HepG2 (cell line): ENCODE measurements around the gene SUPT6H. TPM values are rescaled to one million over a fixed set of nuclear protein-coding genes. Genes with fewer than 3 reads are reported as not detected.

Experiments
- ARNT2 ChIP-seq: sonication (generic); formaldehyde crosslinking; IDR thresholded peaks from 2 replicates; pipeline ENCODE4 v1.8.0; 2022; ENCODE audit warnings: mild to moderate bottlenecking, low read depth, missing genetic modification reagents, moderate library complexity
- CEBPZ ChIP-seq: IDR thresholded peaks from 2 replicates; pipeline ENCODE4 v1.6.1; 2012; ENCODE audit warnings: low read length, improper control_type of control experiment
- CENPBD1 ChIP-seq: sonication (generic); formaldehyde crosslinking; IDR thresholded peaks from 2 replicates; pipeline ENCODE4 v1.8.0; 2022; ENCODE audit warnings: missing genetic modification reagents, low read depth, mild to moderate bottlenecking, borderline replicate concordance
- CTCF ChIP-seq: sonication (generic); formaldehyde crosslinking; IDR thresholded peaks from 2 replicates; pipeline ENCODE4 v1.5.0; 2020; ENCODE audit warnings: mild to moderate bottlenecking, missing genetic modification reagents, moderate library complexity
- DMTF1 ChIP-seq: sonication (generic); formaldehyde crosslinking; IDR thresholded peaks from 2 replicates; pipeline ENCODE4 v1.4.0; 2020; ENCODE audit warnings: mild to moderate bottlenecking, missing genetic modification reagents
- GABPA ChIP-seq, 2 experiments: IDR thresholded peaks; 2 replicates each; pipeline ENCODE4 v1.6.1; 2011 to 2016; ENCODE audit warnings: low read depth in 2 of 2, low read length in 1 of 2, missing biosample characterization in 1 of 2, missing genetic modification characterization in 1 of 2
- GTF2F1 ChIP-seq: fragments of 150-350 bp; IDR thresholded peaks from 2 replicates; pipeline ENCODE4 v1.6.1; 2014; ENCODE audit warnings: low read length
- GZF1 ChIP-seq: sonication (generic); formaldehyde crosslinking; IDR thresholded peaks from 2 replicates; pipeline ENCODE4 v1.5.1; 2020; ENCODE audit warnings: mild to moderate bottlenecking, missing genetic modification reagents
- HES4 ChIP-seq: sonication (generic); formaldehyde crosslinking; IDR thresholded peaks from 2 replicates; pipeline ENCODE4 v1.9.0; 2021; ENCODE audit warnings: mild to moderate bottlenecking, missing genetic modification reagents, borderline replicate concordance
- HHEX ChIP-seq: IDR thresholded peaks from 2 replicates; pipeline ENCODE4 v1.6.1; 2016; ENCODE audit warnings: control low read depth
- NCOR1 ChIP-seq: fragments of 200-600 bp; sonication (generic); IDR thresholded peaks from 2 replicates; pipeline ENCODE4 v1.7.0; 2017; ENCODE audit warnings: antibody characterized with exemption, low read length, borderline replicate concordance
- NKX3-1 ChIP-seq: sonication (generic); formaldehyde crosslinking; IDR thresholded peaks from 2 replicates; pipeline ENCODE4 v1.5.0; 2020; ENCODE audit warnings: missing genetic modification reagents
- ZBTB7A ChIP-seq: sonication (generic); formaldehyde crosslinking; IDR thresholded peaks from 2 replicates; pipeline ENCODE4 v1.8.0; 2022; ENCODE audit warnings: mild to moderate bottlenecking, missing genetic modification reagents
- ZFP90 ChIP-seq: sonication (generic); formaldehyde crosslinking; IDR thresholded peaks from 2 replicates; pipeline ENCODE4 v1.8.0; 2022; ENCODE audit warnings: missing genetic modification reagents, mild to moderate bottlenecking, inconsistent platforms, borderline replicate concordance
- ZNF143 ChIP-seq: sonication (generic); formaldehyde crosslinking; IDR thresholded peaks from 2 replicates; pipeline ENCODE4 v1.4.0; 2020; ENCODE audit warnings: missing genetic modification reagents
- ZNF383 ChIP-seq: sonication (generic); formaldehyde crosslinking; IDR thresholded peaks from 2 replicates; pipeline ENCODE4 v1.4.0; 2020; ENCODE audit warnings: missing genetic modification reagents, mild to moderate bottlenecking, borderline replicate concordance
- ZNF543 ChIP-seq: sonication (generic); formaldehyde crosslinking; IDR thresholded peaks from 2 replicates; pipeline ENCODE4 v1.4.0; 2020; ENCODE audit warnings: mild to moderate bottlenecking, missing genetic modification reagents
- ZNF883 ChIP-seq: sonication (generic); formaldehyde crosslinking; IDR thresholded peaks from 2 replicates; pipeline ENCODE4 v1.5.1; 2020; ENCODE audit warnings: mild to moderate bottlenecking, missing genetic modification reagents; ENCODE audit errors: not compliant biosample characterization
- ZNF891 ChIP-seq: sonication (generic); formaldehyde crosslinking; IDR thresholded peaks from 2 replicates; pipeline ENCODE4 v1.5.0; 2020; ENCODE audit warnings: mild to moderate bottlenecking, missing genetic modification reagents
- polyA plus RNA-seq, 8 experiments: library from polyadenylated mRNA; depleted of rRNA in 3 of 8; stranded (reverse) in 7 of 8; unstranded in 1 of 8; fragments of >200 nt; fragmentation: Illumina TruSeq in 4 of 8; extraction: Trizol in 4 of 8; gene quantifications; 2 replicates each; pipeline versions ENCODE4 v1.2.1 to v1.2.3, GENCODE V29; 2011 to 2016; ENCODE audit warnings: low read depth in 4 of 8, missing spikeins in 1 of 8, mixed read lengths in 1 of 8; ENCODE audit not compliant: insufficient read depth in 1 of 8
- total RNA-seq, 5 experiments: library from RNA; depleted of rRNA; stranded (reverse); fragments of >200 nt; fragmentation: Illumina TruSeq; extraction: Trizol; gene quantifications; 2 replicates each; pipeline ENCODE4 v1.2.3, GENCODE V29; 2016; ENCODE audit warnings: low read depth in 1 of 5
- TF ChIP-seq, protein P1 (sequence below): sonication (generic); formaldehyde crosslinking; IDR thresholded peaks from 2 replicates; pipeline ENCODE4 v1.5.0; 2020; ENCODE audit warnings: missing genetic modification reagents

Gene SUPT6H
- total and polyA plus RNA-seq, 2 of the 13 experiments (the other 11 are each of a cell fraction or from before 2014, with no cell fraction given): 32.7 to 39.9 TPM

DNA sequence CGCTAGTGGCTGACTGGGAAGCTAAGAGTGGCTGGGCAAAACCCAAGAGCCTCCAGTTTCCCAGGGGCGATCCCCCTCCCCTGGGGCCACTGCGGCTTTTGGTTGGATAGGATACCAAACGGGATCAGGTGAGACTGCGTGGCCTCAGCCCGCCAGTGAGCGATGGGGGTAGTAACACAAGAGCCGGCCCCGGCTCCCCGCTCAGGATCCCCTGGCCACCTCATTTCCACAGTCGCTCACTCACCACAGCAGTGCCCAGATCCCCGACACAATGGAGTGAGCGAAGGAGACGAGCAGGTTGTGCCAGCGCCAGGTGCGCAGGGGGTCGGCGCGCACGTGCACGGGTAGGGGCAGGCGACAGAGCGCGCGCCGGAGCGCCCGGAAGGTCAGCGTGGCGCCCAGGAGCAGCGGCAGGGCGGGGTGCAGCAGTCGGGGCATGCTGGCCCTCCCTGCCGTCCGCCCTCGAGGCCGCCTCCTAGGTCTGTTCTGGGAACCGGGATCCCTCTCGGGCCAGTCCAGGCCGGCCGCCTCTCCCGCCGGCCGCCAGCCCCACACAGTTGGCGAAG lies 63.7 kb downstream of the SUPT6H start (continued):
- TF ChIP-seq DMTF1 (CRISPR knock-in tag) (no peak), ZNF891 (CRISPR knock-in tag) (no peak), NCOR1 (no peak), ZBTB7A (peak; percentile 87), ZNF543 (CRISPR knock-in tag) (peak; percentile 82), ZFP90 (CRISPR knock-in tag) (no peak; the same call in 1 of the 2 replicates), NKX3-1 (CRISPR knock-in tag) (peak; percentile 40; the same call in 1 of the 2 replicates), GTF2F1 (no peak), GABPA (IDR thresholded peaks at IDR 0.05; ENCODE audit: low read depth, low read length) (no peak), GABPA (CRISPR knock-in tag; IDR thresholded peaks at IDR 0.05; ENCODE audit: low read depth) (no peak), ARNT2 (peak; percentile 82; the same call in 1 of the 2 replicates), HHEX (CRISPR knock-in tag) (no peak), GZF1 (CRISPR knock-in tag) (no peak), CEBPZ (no peak), ZNF883 (CRISPR knock-in tag) (peak; percentile 94), ZNF383 (CRISPR knock-in tag) (no peak), CTCF (CRISPR knock-in tag) (no peak), HES4 (CRISPR knock-in tag) (peak; percentile 91), CENPBD1 (CRISPR knock-in tag) (no peak), ZNF143 (CRISPR knock-in tag) (no peak; the same call in 1 of the 2 replicates)
- TF ChIP-seq, protein P1, sequence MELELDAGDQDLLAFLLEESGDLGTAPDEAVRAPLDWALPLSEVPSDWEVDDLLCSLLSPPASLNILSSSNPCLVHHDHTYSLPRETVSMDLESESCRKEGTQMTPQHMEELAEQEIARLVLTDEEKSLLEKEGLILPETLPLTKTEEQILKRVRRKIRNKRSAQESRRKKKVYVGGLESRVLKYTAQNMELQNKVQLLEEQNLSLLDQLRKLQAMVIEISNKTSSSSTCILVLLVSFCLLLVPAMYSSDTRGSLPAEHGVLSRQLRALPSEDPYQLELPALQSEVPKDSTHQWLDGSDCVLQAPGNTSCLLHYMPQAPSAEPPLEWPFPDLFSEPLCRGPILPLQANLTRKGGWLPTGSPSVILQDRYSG (CRISPR knock-in tag): peak; percentile 41; the same call in 1 of the 2 replicates
